ENCODE data around the gene ADH1A.

GRCh38 chr4:99324979-99325378, 34.2 kb upstream of the ADH1A start:
- TF ChIP-seq CTCF (IDR thresholded peaks at IDR 0.05) (no peak), POLR2AphosphoS5 (IDR thresholded peaks at IDR 0.05) (peak; percentile 98), POLR2A (IDR thresholded peaks at IDR 0.05) (no peak)
